COLO829 (cell line): ENCODE measurements around the gene DNAH10.
A peak's percentile ranks its signal among the peaks of the same experiment; 100 is the strongest.

Experiments used
- DNase-seq: peaks from one replicate; pipeline ENCODE4 v3.0.0; 2012; ENCODE audit warnings: low spot score

The DNAH10 gene

GRCh38 chr12:123845881-123846280, 83.8 kb downstream of the DNAH10 start:
- no peak for DNase-seq

DNA sequence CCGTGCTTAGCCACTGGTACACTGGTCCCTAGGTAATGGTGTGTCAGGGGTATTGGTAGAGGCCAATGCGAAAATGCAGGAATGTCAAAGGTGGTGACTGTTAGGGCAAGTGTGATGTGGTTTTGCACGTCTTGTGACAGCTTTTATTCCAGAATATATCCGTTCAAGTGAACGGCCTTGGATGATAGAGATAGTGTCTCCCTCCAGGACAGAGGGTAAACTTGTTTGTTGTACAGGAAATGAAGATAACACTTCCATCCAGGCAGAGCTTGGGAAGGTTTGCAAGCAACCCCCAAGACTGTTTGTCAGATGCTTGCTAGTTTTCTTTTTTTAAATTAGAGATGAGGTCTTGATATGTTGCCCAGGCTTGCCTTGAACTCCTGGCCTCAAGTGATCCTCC, 84.2 kb downstream of the DNAH10 start:
- no peak for DNase-seq

DNA sequence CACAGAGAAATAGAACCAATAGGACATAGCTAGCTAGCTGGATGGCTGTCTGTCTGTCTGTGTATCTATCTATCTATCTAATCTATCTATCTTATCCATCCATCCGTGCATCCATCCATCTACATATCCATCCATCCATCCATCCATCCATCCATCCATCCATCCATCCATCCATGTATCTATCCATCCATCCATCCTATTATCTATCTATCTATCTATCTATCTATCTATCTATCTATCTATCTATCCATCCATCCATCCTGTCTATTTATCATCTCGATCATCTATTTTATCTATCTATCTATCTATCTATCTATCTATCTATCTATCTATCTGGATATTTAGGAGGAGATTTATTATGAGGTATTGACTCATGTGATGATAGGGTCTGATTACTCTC, 84.9 kb downstream of the DNAH10 start:
- DNase-seq, result no peak

- DNase-seq, result no peak
These were observed 85.8 kb downstream of the DNAH10 start for GRCh38 chr12:123847876-123848275.

DNA sequence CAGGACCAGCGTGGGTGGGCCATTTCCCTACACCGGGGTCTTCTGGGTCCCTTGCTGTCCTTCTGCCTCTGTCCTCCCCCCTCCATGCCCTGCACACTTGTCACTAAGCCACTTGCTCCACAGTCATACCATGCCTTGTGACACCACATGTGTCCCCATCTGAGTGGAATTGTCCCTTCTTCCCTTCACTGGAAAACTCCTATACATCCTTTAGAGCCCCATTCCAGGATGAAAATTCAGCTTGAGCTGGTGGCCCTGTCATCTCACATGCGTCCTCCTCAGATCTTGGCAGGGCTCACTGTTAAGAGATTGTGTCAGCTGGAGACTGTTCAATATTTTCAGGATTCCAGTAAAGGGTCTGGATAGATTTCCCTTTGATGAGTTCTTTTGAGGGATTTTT, 87.4 kb downstream of the DNAH10 start:
- no peak for DNase-seq

DNA sequence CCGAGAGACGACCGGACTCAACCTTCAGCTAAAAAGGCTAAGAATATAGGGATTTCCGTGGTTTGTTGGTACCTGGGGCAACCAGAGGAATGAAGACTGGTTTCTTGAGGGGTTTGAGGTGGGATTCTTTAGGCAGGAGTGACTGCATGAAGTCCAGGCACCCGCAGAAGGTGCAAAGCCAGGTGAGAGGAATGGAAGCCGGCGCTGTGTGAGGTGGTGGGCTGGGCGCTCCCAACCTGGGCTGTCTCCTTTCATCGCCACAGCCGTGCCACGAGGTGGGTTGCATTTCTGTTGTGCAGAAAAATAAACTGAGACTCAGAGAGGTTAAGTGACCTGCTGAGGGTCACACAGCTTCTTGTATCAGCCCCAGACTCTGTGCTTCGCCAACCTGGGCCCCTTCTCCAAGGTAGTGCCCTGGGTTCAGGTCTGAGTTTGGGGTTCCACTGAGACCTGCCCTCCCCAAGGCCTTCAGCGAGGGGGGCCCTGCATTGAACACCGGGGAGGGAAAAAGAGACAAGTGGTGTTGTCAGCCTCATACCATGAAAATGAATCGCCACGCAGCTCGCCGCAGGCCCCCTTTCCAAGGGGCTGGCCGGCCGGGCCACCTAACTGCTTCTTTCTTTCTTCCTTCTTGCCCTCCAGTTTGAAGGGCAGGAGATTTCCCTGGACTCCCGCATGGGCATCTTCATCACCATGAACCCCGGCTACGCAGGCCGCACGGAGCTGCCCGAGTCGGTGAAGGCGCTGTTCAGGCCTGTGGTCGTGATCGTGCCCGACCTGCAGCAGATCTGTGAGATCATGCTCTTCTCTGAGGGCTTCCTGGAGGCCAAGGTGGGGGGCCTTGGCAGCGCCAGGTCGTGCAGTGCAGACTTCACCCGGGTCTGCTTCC, 88.4 kb downstream of the DNAH10 start:
- DNase-seq, result no peak

DNA sequence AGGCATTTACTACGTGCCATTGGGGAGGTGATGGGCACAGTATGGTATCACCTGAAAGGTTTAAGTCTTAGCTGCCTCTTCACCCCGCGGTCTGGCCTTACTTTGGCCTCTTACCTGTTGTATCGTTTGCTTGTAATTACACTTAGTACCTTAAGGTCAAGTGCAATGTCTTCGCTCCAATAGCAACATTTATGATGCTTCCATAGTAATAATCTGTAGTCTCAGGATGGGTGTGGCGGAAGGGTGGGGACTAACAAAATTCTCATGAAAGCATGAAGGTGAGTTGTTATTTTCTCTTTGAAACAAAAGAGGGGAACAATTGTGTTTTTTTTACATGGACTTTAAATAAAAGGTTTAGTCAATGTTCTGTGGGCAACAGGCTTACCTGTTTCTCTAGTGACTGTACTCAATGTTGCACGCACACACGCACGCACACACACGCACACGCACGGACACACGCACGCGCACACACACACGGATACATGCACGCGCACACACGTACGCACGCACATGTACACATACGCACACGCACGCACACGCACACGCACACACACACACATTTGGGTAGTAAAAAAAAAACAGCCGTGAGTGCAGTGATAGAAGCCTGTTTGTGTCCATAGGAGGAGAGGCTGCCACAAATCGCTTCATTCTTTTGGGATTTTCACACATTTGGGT, 91.4 kb downstream of the DNAH10 start:
- no peak for DNase-seq

GRCh38 chr12:123854232-123854631, 92.1 kb downstream of the DNAH10 start:
- no peak for DNase-seq

GRCh38 chr12:123854918-123855317, 92.8 kb downstream of the DNAH10 start:
- no peak for DNase-seq

DNA sequence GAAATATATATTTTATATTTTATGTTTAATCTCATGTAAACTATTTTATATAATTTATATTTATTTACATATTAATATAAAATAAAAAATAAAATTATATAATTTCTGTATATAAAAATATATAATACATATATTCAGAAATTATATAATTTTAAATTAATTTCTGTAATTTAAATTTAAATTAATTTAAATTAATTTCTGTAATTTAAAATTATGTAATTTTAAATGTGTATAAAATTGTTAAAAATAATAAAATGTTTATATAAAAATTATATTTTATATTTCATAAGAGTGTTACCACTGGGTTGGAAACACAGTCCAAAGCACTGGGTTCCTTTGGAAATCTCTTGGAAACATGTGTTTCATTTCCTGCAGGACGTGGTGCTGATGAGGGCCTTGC, 94.6 kb downstream of the DNAH10 start:
- DNase-seq, result no peak

DNA sequence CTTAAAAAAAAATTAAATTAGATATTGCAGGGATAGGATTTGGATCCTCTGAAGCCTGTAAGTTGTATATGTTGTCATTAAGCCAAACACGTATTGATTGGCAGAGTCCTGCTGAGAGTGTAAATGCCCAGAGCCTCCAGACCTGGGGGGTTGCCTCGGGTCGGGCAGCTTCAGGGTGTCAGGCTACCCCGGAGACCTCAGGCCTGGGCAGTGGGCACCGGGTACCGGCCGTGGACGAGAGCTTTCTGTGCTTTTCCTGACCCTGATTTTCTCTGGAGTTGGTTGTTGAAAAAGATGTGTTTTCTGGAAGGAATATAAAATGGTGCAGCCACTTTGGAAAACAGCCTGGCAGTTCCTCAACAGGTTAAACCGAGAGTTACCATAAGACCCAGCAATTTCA, 96.1 kb downstream of the DNAH10 start:
- DNase-seq, result no peak

DNA sequence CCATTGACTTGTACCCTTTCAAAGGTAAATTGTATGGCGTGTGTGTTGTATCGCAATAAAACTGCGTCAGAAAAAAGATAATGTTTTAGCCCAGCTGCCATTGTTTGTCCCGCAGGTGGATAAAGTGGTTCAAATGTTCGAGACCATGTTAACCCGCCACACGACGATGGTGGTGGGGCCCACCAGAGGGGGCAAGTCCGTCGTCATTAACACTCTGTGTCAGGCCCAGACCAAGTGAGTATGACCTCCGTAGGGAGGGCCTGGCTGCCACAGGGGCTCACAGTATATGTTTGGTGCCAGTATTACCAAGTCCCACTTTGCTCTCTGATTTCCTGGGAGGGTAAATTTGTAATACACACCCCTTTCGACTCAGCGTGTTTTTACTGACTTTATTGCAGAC, 96.9 kb downstream of the DNAH10 start:
- DNase-seq, result no peak

DNA sequence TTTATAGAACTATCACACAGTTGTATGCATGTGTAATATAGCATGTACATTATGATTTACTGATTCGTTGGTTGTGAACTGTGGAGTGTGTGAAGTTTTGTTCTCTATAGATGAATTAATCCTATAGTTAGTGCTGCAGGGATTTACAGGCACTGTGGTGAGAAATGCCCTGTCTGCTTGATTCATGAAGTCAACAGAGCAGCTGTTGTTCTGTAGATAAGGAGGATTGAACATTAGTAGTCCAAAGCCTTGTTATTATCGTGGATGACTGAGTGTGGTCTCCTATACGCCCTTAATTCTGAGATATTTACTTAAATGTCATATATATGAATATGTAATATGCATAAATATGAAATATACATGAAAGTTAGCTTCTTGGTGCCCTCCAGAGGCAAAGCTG, 98.3 kb downstream of the DNAH10 start:
- DNase-seq, result peak; percentile 53

GRCh38 chr12:123861392-123861791, 99.3 kb downstream of the DNAH10 start:
- no peak for DNase-seq

- no peak for DNase-seq
These were observed 105.0 kb downstream of the DNAH10 start for GRCh38 chr12:123867141-123867540.

GRCh38 chr12:123868791-123869190, 106.7 kb downstream of the DNAH10 start:
- no peak for DNase-seq

- no peak for DNase-seq
These were observed 111.7 kb downstream of the DNAH10 start for GRCh38 chr12:123873793-123874192.

DNA sequence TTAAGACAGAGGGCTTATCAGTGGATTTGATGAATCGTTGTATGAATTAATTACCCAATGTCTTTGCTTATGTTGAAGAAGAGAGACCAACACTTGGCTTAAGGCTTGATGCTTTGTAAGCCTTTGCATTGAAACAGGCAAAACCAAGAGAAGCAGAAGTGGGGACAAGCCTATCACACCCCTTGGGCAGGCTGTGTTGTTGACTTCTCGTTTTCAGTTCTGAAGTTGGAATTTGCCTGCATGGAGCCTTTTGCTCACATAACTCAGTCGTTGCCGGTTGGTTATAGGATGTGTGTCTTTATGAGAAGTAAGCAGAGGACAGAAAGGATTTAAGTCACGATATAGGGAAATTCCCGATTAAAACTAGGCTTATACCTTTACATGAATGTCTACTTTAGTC, 115.9 kb downstream of the DNAH10 start:
- no peak for DNase-seq

DNA sequence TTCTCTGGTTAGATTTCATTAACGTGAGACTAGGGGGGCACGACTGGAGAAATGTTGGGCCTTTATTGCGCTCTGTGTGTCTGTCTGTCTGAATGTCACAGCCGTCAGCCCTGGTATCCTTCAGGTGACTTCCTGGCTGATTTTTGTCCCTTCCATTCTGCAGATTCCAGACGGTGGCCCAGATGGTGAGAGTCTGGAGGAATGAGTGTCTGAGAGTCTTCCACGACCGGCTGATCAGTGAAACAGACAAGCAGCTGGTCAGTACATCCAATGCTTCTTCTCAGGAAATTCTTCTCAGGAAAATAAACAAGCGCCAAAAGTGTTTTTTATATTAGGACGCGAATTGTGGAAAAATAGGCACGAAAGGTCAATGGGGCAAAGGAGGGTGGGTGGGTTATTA, 117.0 kb downstream of the DNAH10 start:
- no peak for DNase-seq

- DNase-seq, result no peak
These were observed 117.6 kb downstream of the DNAH10 start for GRCh38 chr12:123879691-123880090.

GRCh38 chr12:123882161-123882705, 120.1 kb downstream of the DNAH10 start:
- DNase-seq, result no peak

GRCh38 chr12:123886258-123886657, 124.2 kb downstream of the DNAH10 start:
- DNase-seq, result no peak

GRCh38 chr12:123886931-123887582, 125.0 kb downstream of the DNAH10 start:
- DNase-seq, result no peak
